ELR (cell line): ENCODE data around the gene CACNA2D2.

ENCODE experiments used
- DNase-seq: peaks from one replicate; pipeline ENCODE4 v3.0.0-alpha.2; 2015; ENCODE audit warnings: low read depth

The CACNA2D2 gene

DNA sequence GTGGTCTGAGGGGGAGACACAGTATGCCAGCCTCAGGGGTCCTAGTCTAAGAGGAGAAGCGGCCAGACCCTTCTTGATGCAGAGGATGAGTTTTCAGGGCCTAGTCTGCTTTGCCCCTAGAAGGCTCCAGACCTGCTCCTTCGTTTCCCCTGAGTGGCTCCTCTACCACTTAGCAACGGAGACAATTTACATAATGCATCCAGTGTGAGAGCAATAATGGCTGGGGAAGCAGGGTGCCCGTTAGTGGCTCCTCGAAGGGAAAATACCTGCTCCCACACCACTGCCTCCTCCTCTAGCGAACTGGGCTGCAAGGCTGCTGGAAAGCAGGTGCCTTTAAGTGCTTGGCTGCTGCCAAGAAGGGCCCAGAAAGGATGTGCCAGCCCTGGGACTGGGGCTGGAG is 38.9 kb downstream of the CACNA2D2 start:
- DNase-seq = no peak

GRCh38 chr3:50459785-50460184 is 43.6 kb downstream of the CACNA2D2 start:
- no peak for DNase-seq

GRCh38 chr3:50457988-50458387 is 45.4 kb downstream of the CACNA2D2 start:
- no peak for DNase-seq

DNA sequence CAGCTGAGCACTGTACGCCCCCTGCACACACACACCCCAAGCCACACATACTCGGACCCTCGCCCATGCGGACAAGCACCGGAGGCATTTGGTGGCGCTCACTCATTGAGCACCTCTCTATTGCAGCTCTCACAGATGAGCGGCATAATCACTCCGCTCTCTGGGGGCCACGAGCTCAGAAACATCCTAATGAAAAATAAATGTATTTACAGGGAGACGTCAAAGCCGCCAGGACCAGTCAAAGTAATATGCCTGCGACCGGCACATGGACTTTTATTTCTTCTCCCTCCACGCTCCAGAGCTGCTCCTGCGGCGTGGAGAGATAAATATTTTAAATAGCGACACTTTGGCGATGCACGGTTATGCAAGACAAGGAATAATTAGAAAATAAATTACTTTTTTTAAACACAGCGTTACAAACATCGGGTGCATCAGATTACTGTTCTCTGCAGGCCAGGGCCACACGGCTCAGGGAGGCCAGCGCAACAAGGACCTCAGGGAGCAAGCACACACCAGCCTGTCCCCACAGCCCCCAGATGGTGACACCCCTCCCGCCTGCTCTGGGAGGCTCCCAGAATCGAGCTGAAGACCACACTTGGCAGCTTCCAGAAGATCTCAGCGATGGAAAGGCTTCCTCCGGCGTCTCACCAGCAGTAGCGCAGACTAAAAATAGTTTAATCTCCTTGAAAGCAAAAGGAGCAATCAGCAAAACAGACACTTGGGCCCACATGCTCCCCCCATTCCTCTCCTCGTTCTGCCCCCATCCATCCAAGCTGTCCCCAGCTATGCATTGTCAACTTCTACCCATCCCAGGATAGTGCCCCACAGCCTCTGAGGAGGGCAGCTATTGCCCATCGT is 48.0 kb downstream of the CACNA2D2 start:
- DNase-seq = no peak

DNA sequence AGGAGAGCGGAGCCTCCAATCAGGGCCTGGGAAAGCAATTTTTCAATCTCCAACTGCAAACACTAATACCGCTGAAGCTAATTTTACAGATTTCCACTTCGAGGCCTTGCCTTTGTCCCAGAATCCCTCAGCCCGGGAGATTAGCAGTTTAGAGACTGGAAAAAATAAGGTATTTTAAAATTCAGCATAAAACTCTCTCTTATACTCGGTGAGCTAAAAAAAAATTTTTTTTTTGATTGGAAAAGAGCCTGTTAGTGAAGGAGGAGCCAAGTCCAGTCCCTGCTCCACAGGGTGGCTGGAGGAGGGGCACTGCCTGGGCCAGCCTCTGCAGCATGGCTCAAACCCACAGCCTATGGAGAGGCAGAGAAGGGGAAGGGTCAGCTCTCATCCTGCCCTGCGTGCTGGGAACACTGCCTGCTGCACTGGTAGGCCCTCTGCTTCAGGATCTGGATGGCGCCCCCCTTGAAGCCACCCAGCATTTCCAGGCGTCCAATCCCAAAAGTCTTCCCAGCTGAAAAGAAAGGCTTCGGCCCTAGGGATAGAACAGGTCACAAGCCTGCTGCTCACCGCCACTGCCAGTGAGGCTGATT is 48.9 kb downstream of the CACNA2D2 start:
- no peak for DNase-seq

DNA sequence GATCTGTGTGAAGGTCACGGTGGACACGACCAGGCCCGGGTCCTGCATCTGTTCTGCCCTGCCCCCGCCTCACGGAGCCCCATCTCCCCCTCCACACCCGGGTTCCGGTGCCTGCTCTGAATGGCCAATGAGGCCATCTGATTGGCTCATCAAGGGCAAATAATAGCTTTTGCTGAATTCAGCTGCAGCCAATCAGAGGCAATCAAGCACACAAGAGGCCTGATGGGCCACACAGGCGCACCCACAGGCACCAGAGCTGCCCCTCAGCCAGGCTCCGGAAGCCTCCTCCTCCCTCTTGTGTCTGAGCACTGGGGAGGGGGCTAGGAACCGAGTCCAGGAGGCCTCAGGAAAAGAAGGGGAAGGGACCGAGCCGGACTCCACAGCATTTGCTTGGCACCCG is 49.5 kb downstream of the CACNA2D2 start:
- no peak for DNase-seq

GRCh38 chr3:50450209-50450921 is 53.1 kb downstream of the CACNA2D2 start:
- no peak for DNase-seq

GRCh38 chr3:50448752-50449539 is 54.5 kb downstream of the CACNA2D2 start:
- DNase-seq = no peak

- no peak for DNase-seq
Measured at GRCh38 chr3:50447290-50447840, 56.1 kb downstream of the CACNA2D2 start.

DNA sequence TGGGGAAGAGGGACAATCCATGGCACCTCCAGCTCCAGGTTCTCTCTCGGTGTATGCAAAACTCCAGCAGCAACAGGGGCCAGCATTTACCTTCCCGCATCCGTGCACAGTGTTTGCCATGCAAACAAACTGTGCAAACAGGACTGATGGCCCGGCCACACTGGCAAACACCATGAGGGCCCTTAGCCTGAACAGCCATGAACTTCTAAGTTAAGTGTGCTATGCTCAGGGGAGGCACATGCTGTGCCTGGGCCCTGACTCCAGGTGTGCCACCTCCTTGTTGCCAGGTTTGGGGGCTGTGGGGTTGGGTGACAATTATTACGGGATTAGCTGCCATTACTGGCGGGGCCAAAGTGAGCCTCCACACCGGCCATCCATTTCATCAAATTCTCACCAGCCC is 57.5 kb downstream of the CACNA2D2 start:
- DNase-seq = no peak

DNA sequence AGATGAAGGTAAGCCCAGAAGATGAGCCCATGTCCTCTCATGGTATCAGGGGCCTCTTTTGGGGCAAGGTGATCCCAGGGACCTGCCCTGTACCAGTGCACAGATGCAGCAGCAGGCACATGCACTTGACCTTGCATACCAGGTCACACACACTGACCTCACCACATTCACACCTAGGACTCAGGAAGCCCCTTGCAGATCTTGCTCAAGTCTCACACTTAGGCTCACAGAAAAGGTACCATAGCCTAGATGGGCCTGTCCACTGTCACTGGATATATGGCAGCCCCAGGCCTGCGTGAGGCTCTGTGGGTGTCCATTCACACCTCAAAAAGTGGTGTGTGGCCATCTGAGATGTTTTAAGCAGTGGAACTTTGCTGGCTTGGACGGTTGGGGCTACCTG is 58.7 kb downstream of the CACNA2D2 start:
- no peak for DNase-seq

- no peak for DNase-seq
Measured at GRCh38 chr3:50444213-50444612, 59.2 kb downstream of the CACNA2D2 start.

- DNase-seq = no peak
Measured at GRCh38 chr3:50442945-50443579, 60.4 kb downstream of the CACNA2D2 start.

DNA sequence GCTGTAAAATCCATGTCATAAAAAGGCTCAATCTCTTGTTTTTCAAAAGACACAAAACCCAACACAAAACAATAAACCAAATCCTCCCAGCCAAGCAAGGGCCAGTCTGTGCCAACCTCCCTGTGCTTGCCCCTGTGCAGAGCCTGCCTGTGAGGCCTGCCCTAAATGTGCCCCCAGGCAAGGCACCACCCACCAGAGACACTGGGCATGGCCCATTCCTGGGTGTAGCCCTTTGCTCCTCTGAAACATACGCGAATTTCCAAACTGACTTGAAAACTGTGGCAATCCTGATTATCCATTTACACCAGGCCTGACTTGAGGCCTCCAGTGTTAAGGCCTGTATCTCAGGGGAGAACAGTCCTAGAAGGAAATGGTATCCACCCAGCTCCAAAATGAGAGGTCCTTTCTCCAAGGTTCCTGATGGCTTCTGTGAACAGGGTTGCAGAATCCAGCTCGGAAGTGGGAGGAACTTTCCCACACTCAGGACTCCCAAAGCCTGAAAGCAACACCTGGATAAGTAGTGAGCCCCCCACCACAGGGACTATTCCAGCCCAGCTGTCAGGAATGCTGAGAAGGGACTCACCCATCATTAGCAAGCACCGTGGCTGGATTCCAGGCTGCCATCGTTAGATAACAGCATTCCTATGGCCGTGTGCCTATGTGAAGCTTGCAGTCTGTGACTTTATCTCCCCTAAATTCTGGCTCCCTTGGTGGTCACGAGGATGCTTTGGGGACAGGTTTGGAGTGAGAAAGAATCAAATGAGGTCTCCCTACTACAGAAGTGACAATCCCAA is 61.8 kb downstream of the CACNA2D2 start:
- DNase-seq = no peak

DNA sequence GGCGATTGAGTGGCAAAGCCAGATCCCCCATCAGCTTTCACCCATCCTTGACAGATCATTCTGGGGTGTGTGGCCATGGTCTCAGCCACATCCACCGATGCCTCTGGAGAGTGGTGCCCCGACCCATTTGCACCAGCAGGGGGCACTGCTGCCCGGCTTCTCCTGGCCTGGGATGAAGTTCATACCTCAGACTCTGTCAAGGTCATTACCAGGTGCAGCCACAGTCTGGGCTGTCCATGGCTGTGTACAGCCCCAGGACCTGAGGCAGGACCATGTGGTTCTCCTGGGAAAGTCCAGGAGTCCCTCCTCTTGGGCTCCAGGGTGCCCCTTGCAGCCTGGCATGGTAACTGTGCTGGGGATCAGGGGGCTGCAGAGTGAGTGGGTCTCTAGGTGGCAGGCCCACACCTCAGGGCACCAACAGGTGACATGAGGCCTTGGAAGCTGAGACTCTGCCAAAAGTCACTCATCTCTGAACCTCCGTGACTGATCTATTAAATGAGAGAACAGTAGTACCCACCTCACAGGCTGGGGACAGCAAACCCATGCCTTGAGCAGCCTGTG is 67.2 kb downstream of the CACNA2D2 start:
- DNase-seq = peak; percentile 47

DNA sequence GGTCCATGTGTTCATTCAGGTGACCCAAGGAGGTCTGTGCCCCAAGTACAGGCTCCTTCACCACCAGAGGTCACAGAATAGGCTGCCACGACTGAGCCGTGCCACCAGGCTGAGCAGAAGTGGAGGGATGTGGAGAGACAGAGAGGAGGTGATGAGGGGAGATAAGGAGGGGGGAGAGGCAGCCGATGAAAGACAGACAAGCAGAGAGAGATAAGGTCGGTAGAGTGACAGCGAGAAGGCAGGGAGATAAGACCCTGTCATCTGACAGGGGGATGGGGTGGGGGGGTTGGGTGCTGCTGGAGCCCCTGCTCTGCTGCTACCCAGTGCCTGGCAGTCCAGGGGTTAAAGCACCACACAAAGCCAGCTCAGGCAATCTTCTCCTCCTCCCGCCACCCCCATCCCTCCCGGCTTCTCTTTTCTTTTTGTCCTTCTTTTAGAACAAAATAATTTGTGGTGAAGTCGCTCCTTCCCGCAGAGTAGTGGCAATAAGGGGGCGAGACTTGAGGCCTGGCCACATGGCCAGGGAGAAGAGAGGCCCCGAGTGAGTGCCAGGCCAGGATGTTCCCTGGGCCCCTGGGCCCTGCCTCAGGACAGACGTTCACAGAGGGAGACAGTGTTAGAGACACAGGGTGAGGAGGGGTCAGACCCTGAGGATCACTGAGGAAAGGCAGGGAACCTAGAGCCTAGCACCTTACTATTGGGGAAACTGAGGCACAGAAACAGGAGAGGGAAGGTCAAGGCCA is 67.9 kb downstream of the CACNA2D2 start:
- no peak for DNase-seq

GRCh38 chr3:50433954-50434353 is 69.5 kb downstream of the CACNA2D2 start:
- no peak for DNase-seq

DNA sequence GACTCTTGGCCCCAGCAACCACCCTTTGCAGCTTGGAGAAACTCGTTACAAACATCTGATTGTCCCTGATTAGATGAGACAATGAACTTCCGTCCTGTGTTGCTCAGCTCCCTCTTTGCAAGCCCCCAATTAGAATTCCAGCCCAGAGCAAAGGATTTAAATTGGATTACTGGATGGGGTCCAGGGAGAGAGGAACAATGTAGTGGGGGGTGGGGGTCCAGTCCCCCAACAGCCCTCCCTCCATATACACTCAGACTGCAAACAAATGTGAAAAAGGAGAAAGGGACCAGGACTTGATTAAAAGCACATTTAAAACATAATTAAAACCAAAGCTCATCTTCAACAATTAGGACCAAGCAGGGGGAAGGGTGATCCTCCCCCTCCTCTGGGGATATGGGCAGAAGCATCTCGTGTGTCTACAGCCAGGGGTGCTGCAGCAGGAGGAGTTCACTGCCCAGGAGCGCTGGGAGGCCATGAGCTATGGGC is 72.4 kb downstream of the CACNA2D2 start:
- DNase-seq = no peak

DNA sequence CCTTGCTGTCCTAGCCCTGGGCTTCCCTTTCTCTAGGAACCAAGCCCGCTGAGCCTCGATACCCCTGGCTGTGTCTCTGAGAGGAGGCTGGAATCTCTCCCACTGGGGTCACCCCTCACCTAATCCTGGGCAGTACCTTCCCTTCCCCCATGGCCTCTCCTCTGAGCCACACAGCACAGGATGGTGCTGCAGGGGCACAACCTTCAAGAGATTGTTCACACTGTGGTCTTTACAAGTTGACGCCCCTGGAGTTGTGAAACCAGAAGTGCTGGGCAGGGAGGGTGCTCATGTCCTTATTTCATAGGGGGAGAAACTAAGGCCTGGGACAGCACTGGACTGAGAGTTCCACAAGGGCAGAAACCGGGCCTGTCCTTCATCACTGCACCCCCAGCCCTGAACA is 73.2 kb downstream of the CACNA2D2 start:
- DNase-seq = no peak
